Activated T-helper 1 cell treated with anti-CD3 and anti-CD28 coated beads, Interleukin-2, amount 50 U/mL, for 16 hours (primary cell): ENCODE results near the gene CSHL1.

Source experiments
- DNase-seq, 2 donors: peaks; one replicate each; pipeline ENCODE4 v3.0.0-alpha.2; 2020; ENCODE audit warnings: low read depth in 1 of 2, low spot score in 1 of 2

The CSHL1 gene

DNA sequence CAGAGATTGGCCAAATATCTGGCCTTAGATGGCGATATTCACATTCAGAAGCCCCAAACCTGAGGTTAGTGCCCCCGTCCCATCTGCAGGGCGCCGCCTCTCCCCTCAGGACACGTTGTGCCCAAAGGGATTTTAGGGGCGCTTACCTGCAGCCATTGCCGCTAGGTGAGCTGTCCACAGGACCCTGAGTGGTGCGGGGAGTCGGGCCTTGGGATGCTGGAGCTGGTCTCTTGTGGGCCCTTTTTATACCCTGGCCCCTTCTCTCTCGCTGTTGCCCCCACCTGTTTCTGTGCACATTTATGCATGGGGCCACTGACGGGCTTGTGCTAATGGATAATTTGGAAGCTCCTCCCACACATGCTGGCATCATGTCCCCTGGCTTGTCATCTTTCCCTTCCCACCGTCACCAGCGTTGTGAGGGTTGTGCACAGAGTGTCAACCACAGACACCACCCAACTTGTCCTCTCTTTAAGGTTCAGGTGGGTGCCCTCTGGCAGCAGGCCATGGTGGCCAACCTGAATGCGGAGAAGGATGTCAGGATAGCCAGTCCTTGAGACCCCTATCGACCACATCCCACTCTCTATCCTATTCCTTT, at the start of gene CSHL1:
CSHL1 (minus strand) TSS at position 218 of the 595 bp plus-strand sequence; CDS start at position 156, 62 bp downstream.
- DNase-seq, result no peak

DNA sequence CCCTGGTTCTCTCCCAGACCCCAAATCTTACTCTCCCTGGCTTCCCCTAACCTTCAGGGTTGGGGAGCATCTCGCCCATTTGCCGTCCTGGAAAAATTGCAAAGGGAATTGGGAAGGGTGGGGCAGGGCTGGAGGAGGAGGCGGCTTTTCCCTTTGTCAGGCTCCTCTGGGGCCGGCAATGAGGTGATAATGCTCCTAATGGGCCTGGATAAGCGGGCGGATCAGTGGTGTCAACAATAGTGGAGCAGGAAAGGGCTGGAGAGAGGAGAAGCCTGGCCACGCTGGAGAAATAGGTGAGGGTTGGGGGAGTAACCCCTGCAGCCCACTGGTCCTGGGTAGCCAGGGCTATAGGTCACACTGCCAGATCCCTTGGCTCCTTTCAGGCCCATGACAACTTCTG, 49.4 kb upstream of the CSHL1 start:
- DNase-seq, result no peak

DNA sequence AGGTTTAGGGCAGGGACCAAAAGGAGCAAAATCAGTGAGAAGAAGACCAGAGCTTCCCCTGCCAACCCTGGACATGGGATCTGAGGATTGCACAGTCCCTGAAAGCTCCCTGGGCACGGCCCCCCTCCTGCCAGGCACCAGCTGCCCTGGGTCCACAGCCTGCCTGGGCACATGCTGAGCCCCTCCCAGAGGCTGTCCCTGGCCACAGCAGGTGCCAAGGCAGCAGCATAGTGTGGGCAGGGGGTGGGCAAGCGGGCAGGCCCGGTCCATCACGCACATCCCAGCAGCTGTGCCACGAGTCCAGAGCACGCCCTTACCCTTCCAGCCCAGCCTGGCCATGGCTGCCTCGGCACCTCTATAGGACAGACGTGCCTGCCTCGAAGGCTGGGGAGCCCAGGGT, 48.9 kb upstream of the CSHL1 start:
- no peak for DNase-seq

DNA sequence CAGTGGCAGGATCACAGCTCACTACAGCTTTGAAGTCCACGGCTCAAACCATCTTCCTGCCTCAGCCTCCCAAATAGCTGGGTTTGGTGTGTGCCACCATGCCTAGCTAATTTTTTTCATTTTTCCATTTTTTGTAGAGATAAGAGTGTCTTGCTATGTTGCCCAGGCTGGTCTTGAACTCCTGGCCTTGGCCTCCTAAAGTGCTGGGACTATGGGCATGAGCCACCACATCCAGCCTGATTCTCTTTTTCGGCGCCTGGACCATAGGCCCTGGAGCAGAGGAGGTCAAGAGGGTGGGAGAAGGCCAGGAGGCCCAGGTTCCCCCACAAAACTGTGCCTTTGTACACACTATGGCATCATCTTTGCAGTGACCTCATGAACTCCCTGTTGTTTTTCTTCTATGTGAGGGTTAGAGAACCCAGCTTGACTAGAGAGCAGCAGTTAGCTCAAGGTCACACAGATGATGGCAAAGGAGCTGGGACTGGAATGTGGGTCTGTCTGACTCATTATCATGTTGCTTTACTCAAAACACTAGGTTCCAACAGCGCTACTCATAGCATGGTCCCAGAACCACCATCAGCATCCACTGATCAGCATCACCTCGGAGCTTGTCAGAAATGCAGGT, 45.4 kb upstream of the CSHL1 start:
- DNase-seq, result no peak

DNA sequence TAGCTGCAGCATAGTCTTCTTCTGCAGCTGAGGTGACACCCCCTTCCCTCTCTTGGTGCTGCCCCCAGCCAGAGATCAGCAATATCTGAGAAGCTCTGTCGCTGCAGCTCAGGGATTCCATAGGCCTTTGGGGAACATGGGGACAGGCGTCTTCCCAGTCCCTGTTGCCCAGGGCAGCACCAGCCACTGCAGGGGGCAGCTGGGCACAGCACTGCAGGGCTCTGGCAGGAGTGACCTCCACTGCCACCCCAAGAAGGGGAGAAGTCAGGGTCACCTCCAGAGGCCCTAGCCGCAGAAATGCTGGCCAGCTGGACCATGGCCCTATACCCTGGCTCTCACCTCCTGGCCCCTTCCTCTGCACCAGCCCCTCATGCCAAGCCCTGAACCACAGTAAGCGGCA, 44.7 kb upstream of the CSHL1 start:
- DNase-seq, result no peak

DNA sequence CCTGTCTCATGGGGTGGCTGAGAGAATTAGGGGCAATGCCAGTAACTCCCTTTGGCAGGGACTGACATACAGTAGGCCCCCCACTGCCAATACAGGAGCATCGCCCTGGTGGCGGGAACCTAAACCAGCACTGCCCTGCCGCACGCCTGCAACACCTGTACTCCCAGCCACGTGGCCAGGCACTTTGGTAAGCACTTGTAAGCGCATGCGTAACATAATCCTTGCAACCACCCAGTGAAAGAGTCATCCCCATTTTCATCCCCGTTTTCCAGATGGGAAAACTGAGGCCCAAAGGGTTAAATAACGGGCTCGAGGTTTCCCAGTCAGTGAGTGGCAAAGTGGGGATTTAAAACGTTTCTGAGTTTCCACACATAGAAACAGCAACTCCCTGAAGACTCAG, 44.2 kb upstream of the CSHL1 start:
- no peak for DNase-seq

DNA sequence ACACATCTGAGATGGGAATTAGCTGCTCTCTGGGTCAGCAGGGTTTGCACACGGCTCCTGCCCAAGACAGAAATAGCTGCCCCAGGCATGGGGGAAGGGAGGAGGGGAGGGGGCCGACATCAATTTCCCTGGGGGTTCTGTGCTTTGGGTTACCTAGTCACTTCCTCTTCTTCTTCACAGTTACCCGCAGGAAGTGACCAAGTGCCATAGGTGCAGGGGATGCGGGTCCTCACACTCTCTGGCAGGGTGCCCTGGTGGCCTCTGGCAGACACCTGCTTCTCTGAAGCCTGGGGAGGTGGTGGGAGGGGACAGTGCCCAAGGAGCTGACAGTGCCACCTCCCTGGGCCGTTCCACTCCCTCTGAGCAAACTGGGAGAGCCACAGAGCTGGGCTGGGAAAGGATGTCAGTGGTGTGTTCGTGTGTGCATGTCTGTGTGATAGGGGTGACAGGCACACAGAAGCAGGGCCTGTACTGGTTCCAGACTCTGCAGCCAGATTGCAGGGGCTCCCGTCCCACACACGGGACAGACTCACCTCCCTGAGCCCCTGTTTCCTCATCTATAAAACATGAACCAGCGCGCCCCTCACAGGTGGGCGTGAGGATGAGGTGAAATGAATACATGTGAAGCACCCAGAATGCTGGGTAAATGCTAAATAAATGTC, 43.5 kb upstream of the CSHL1 start:
- no peak for DNase-seq

DNA sequence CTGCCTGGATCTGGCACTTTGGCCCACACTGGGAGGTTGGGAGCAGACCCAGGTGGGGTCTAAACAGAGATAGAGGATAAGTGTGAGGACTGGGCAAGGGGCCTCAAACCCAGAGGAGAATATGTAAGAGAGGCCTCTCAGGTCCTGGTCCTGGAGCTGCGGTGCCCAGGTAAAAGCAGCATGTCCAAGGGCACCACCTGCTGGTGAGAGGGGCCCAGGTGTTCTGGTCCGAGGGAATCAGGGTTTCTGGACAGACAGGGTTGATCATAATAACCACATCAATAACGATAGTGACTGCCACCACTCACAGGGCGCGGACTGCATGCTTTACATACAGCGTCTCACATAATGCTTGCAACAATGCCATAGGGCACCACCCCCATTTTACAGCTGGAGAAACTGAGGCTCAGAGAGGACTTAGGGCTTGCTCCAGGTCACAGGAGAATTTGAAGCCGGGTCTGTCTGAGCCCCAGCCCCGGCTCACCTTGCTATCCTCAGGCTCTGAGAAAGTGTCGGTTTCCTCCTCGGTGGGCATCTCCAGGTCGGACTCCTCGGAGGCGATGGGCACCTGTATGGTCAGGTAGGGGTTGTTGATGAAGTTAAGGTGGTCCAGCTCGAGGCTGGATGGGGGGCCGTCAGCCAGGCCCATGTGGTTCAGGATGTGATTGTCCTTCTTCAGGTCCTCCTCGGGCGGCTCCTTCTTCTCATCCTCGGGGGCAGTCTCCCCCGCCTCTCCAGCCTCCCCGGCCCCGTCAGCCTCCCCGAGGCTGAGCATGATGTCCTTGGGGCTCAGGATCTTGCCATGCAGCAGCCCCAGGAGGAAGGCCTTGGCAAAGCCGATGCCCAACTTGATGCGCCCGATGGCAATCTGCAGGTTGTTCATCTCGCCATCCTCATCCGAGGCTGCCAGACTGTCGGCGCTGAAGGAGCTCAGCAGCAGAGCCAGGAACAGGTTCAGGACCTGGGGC, 40.2 kb upstream of the CSHL1 start:
- no peak for DNase-seq

DNA sequence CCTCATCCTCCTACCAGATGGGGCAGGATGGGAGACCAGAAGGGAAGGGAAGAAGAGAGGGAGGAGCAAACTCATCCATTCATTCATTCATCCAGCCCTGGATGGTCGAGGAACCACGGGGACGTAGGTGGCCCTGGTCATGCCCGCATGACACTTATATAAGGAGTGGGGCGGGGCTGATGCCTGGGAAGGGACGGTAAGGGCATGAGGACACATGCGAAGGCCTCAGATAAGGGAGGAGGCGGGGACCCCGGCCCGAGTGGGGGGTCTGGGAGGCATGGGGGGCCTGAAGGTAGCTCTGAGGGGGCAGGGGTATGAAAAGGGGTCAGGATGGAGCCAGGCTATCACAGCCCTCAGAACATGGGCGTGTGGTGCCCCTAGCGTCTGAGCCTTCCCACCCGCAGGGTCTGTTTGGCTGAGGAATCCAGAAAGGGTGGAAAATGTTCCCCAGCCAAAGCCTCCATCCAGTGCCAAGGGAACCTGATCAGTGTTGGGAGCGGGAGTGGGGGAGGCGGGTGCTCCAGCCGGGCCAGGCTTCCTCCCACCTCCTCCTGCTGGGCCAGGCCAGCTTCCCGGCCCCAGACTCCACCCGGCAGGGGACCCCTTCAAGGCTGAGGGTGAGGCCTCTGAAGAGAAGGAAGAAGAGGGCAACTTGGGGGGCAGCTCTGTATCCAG, 38.7 kb upstream of the CSHL1 start:
- DNase-seq, result no peak

DNA sequence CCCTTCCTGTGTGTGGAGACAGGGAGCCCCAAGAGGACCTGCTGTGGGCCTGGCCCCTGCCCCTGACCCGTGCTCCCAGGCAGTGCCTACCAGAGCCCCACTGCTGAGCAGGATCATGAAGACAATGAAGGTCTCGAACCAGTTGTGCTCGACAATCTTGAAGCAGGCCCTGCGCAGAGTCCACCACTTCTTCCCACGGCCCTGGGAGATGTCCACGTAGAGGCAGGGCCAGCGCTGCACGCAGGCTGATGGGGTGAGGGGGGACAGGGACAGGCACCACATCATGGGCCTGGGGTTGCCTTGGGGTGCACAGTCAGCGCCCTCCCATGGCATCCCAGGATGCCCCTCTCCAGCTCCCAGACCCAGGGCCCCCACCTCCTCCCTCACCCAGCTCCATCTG, 37.5 kb upstream of the CSHL1 start:
- DNase-seq, result no peak

DNA sequence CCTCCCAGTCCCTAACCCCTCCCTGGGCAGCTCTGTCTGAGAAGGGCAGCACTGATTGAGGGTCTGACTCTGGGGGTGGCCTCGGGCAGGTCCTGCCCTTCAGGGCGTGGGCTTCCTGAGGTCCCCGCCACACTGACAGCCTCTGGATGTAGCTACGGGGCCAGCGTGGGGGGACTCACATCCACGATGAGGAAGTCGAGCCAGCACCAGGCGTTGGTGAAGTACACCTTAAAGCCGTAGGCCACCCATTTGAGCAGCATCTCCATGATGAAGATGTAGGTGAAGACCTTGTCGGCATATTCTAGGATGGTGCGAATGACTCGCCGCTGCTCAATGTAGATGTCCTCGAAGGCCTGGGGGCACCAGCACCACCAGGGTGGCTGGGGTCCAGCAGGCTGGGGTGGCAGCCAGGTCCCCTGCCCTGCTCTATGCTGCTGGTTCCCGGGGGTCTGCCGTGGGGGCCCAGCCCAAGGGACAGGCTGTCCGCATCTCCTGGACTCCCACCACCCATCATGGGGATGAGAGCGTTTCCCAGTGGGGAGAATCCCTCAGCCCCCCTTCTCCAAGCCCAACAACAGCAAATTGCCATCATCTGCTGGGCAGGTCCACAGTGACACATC, 36.8 kb upstream of the CSHL1 start:
- DNase-seq, result no peak

DNA sequence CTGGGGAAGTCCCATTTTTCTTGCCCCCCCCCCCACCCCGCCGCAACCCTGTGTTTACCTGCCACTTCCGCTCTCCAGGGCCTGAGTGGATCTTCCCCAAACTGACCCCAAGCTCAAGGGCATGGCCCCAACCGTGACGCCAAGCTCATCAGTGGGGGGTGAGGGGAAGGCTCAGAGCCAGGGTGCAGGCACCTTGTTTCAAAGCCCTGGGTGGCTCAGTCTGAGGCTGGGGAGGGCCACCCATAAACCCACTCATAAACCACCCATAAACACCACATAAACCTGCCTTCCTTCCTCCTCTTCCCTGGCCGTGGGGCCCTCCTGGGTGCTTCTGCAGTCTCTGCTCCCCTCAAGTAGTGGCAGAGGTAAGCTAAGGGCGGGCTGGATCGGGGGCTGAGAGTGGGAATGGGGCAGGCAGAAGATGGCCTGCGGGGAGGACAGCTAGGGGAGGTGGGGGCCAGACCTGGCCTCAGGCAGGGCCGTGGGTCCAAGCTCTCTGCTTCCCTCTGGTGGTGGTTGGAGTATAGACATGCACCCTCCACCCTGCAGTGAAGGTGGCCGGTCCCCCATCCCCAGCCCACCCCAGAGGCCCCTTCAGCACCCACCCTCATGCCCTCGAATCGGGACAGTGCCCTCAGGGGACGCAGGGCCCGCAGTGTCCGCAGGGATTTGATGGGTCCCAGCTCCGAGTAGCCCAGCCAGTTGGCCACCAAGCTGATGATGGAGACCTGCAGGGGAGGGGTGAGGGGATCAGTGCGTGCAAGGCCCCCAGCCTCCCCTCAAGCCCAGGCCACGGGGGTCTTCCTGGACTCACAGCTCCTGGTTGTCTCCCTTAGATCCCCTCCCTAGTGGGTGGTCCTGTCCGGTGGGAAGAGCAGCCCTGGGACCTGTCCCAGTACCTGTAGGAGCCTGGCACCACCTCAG, 35.6 kb upstream of the CSHL1 start:
- peak; percentile 19 to 40 for DNase-seq

DNA sequence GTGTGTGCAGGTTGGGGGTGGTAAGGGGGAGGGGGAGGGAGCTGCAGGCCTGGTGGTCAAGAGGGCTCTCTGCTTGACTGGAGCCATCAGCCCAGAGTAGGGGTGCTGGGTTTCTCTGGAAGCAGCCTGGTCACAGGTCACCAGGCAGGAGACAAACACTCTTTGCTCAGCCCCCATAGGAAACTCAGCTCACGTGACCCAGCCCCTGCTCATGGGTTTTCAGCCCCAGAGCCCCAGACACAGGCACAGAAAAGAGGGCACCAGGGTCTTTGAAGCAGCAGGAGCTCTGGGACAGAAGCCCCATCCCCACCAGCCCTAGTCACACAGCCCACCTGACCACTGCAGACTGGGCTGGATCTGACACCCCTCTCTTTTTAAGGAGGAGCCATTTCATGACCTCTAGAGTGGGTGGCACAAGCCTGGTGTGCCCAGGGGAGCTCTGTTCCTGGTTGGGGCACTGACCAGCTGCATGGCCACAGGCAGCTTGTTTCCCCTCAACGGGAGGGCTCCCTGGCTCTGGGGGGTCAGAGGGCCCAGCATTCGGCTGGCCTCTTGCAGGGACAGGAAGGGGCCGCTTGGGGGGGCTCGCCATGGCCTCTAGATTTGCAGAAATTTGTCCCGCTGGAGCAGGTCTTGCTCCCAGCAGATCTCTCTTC, 34.9 kb upstream of the CSHL1 start:
- DNase-seq, result no peak

DNA sequence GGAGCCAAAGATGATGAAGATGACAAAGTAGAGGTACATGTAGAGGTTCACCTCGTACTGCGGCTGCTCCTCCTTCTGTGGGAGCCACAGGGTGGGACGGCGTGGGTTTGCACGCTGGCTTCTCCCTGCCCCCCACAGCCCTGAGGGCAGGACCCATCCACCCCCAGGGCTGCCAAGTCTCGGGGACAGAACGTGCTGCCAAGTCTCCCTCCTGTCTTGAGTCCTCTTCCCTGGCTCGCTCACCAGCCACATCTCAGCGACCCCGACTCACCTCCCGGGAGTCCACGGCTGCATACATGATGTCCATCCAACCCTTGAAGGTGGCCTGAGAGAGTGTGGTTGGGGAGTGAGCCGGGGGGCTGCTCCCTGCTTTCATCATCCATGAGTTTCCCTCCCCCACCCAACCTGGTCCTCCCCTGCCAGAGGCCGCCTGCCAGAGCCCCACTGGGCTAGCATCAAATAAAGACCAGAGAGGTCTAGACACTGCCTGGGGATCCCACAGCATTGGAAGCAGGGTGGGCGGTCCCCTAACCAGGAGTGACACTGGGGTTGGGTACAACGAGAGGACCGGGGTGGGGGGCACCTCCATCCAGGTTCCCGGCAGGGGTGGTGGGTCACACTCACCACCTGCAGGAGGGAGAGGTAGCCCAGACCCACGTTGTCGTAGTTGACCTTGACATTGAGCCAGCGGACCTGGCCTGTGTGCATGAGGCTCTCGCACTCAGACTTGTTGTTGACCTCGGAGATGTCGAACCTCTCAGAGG, 33.9 kb upstream of the CSHL1 start:
- no peak for DNase-seq

DNA sequence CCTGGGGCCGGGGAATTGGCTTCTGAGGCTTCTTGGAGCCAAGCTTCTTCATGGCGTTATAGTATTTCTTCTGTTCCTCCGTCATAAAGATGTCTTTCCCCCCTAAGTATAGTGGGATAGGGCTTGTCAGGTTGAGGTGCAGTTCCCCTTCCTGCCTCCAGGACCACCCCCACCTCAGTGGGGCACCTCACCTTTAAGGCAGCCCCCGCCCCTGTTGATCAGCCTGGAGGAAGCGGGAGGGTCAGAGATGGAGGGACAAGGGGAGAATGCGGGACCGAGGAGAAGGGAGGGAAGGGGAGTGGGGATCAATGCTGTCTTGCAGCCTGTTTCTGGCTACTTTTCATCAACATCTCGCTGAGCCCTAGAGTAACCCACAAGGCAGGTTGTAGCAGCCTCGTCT, 32.7 kb upstream of the CSHL1 start:
- no peak for DNase-seq

DNA sequence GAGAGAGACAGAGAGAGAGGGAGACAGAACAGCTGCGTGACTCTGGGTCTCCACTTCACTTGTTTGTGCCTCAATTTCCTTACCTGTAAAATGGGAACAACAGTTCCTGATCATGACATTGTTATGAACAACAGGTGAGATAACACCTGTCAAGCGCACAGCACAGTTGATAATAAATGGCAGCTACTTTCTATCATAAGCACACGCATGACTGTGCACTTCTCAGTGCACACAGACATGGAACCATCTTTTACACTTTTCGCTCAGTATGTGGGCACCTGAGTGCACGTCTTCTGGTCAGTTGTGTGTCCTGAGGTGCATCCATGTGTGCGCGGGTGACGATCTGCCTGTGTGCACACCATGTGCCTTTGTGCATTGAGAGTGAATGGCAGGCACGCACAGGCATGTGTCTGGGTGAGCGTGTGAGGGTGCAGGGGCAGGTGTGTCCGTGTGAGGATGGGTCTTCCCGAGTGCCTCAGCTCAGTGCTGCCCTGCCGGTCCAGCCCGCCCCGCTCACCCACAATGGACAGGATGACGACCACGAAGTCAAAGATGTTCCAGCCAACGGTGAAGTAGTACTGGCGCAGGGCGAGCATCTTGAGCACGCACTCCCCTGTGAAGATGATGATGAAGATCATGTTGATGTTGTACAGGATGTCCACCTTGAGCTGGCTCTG, 31.4 kb upstream of the CSHL1 start:
- DNase-seq, result no peak

DNA sequence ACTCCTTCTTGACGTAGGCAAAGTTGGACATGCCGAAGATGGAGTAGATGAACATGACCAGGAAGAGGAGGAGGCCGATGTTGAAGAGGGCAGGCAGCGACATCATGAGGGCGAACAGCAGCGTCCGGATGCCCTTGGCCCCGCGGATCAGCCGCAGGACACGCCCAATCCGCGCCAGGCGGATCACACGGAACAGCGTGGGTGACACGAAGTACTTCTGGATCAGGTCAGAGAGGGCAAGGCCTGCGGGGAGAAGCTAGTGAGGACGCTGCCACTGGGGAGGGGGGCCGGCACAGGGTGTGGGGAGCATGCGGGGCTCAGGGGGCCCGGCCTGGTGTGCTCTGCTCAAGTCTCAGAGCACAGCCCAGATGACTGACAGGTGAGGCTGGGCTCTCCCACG, 30.7 kb upstream of the CSHL1 start:
- no peak for DNase-seq

DNA sequence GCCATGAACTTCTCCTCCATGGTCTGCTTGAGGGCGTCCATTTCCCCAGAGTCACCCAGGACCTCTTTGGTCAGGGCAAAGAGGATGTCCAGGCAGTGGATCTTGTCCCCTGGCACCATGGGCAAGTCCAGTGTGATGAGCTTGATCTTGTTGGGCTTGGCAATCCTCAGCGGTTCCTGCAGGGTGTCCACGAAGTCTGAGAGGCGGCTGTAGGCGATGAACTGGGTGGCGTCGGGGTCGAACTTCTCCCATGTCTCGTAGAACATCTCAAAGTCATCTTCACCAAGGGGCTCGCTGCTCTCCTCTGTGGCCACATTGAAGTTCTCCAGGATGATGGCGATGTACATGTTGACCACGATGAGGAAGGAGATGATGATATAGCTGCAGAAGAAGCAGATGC, 30.1 kb upstream of the CSHL1 start:
- DNase-seq, result no peak
